PC-3 (cell line): ENCODE results near the gene SDC4. TPM values are rescaled to one million over a fixed set of nuclear protein-coding genes. Genes with fewer than 3 reads are reported as not detected.

Experiments
- ATAC-seq: fragments of 200-7000 bp; cut with Tn5 transposase; 2 replicates; pipeline ENCODE4 v1.9.1; 2020; ENCODE audit warnings: mild to moderate bottlenecking, moderate library complexity
- BruUV-seq: library from RNA; stranded (reverse); fragments of 400-500 nt; replicated peaks from 2 replicates; lab custom pipeline; 2021; lab: Mats Ljungman, UMichigan
- CTCF ChIA-PET: fragments of 300-600 bp; sonication (Branson Sonifier 250); formaldehyde crosslinking; loops from one replicate; lab custom pipeline; 2022; ENCODE audit warnings: antibody characterized with exemption; lab: Charles Lee
- POLR2A ChIA-PET: fragments of 300-600 bp; sonication (Branson Sonifier 250); formaldehyde crosslinking; loops from one replicate; lab custom pipeline; 2022; ENCODE audit warnings: antibody characterized with exemption; ENCODE audit not compliant: unreplicated experiment; lab: Charles Lee
- DNase-seq: peaks from one replicate; pipeline ENCODE4 v3.0.0-alpha.2; 2015
- H2AFZ ChIP-seq: fragments of 300-600 bp; sonication (generic); 2 replicates; pipeline ENCODE4 v1.6.0; 2016; ENCODE audit warnings: antibody characterized with exemption, low read length
- H3F3A ChIP-seq: fragments of 300-600 bp; sonication (generic); one replicate; pipeline ENCODE4 v1.6.0; 2017; ENCODE audit warnings: antibody characterized with exemption, low read length, control low read depth, mild to moderate bottlenecking; ENCODE audit not compliant: unreplicated experiment
- H3K27ac ChIP-seq: fragments of 300-600 bp; sonication (generic); 2 replicates; pipeline ENCODE4 v1.5.1; 2016; ENCODE audit warnings: mild to moderate bottlenecking, low read length
- H3K27me3 ChIP-seq: fragments of 300-600 bp; sonication (generic); 2 replicates; pipeline ENCODE4 v1.6.1; 2016; ENCODE audit warnings: low read length, mixed read lengths
- H3K36me3 ChIP-seq: fragments of 300-600 bp; sonication (generic); 2 replicates; pipeline ENCODE4 v1.6.1; 2016; ENCODE audit warnings: low read depth, mixed run types, low read length, mixed read lengths
- H3K4me1 ChIP-seq: fragments of 300-600 bp; sonication (generic); 2 replicates; pipeline ENCODE4 v1.5.1; 2016; ENCODE audit warnings: low read length; ENCODE audit not compliant: insufficient read depth
- H3K4me2 ChIP-seq: fragments of 300-600 bp; sonication (generic); 2 replicates; pipeline ENCODE4 v1.6.0; 2016; ENCODE audit warnings: low read length
- H3K4me3 ChIP-seq: fragments of 300-600 bp; sonication (generic); 2 replicates; pipeline ENCODE4 v1.5.1; 2016; ENCODE audit warnings: mild to moderate bottlenecking, low read length, mixed read lengths
- H3K79me2 ChIP-seq: fragments of 300-600 bp; sonication (generic); 2 replicates; pipeline ENCODE4 v1.6.1; 2017; ENCODE audit warnings: low read length, mixed read lengths
- H3K9ac ChIP-seq: fragments of 300-600 bp; sonication (generic); 2 replicates; pipeline ENCODE4 v1.6.0; 2016; ENCODE audit warnings: mild to moderate bottlenecking, low read length
- H3K9me2 ChIP-seq: fragments of 300-600 bp; sonication (generic); replicated peaks from 2 replicates; pipeline ENCODE4 v1.6.1; 2016; ENCODE audit warnings: mixed run types, low read length, mixed read lengths
- H3K9me3 ChIP-seq: fragments of 300-600 bp; sonication (generic); 2 replicates; pipeline ENCODE4 v1.6.1; 2016; ENCODE audit warnings: low read length, mixed read lengths
- H4K20me1 ChIP-seq: fragments of 300-600 bp; sonication (generic); 2 replicates; pipeline ENCODE4 v1.6.1; 2016; ENCODE audit warnings: low read length, mixed read lengths
- EZH2 ChIP-seq: fragments of 300-600 bp; sonication (generic); IDR thresholded peaks from one replicate; pipeline ENCODE4 v1.6.1; 2017; ENCODE audit warnings: antibody characterized with exemption, mild to moderate bottlenecking, low read length; ENCODE audit not compliant: unreplicated experiment
- EZH2phosphoT487 ChIP-seq: fragments of 300-600 bp; sonication (generic); IDR thresholded peaks from 2 replicates; pipeline ENCODE4 v1.6.1; 2018; ENCODE audit warnings: mild to moderate bottlenecking, antibody characterized with exemption, low read length, borderline replicate concordance
- intact Hi-C: fragments of 100-400 bp; cut with micrococcal nuclease; formaldehyde crosslinking; loops from 2 replicates; pipeline ENCODE4 v1.9.0; 2023
- total RNA-seq: library from RNA; depleted of rRNA; stranded (reverse); fragments of >200 nt; gene quantifications from 2 replicates; pipeline ENCODE4 v1.2.3, GENCODE V29; 2014
- TF ChIP-seq, protein P1 (sequence below): fragments of 300-600 bp; sonication (generic); conservative IDR thresholded peaks from 2 replicates; pipeline ENCODE4 v1.5.1; 2017; ENCODE audit warnings: antibody characterized with exemption, low read depth, mild to moderate bottlenecking, low read length

Gene SDC4
- total RNA-seq, 1 experiment from 2014 or later = 134 TPM

DNA sequence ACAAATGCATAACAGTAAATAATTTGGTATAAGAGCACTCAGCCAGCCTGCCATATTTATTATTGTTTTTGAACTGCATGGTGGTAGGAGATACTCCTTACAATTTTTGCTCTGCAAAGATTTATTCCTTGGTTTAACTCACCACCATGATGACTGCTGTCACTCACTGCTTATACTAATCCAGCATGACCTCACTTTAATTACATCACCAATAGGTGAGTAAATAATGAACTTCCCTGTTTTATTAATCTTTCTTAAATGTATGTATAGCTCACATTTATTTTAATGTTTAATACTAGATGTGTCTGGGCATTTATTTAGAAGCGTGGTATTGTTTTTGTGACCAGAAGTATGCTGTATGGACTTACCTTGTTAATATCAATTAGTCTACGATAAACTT, 42.7 kb upstream of the SDC4 start:
- Histone ChIP-seq H3K27me3 (no peaks in the 10 kb centered on the region), H3K9me3 (no peaks in the 10 kb centered on the region), H3K9me2 (no peaks in the 10 kb centered on the region), H3K79me2 (no peaks in the 10 kb centered on the region), H3K4me2 (no peak overlapping the region), H3K36me3 (no peaks in the 10 kb centered on the region), H4K20me1 (no peaks in the 10 kb centered on the region), H3K27ac (no peak overlapping the region), H3K9ac (no peak overlapping the region), H3K4me3 (no peak overlapping the region), H3K4me1 (peaks cover 8% of the 10 kb centered on the region), H2AFZ (no peak overlapping the region), H3F3A (no peaks in the 10 kb centered on the region)
- POLR2A ChIA-PET = no interaction called here
- BruUV-seq = no TSS peak
- no peak for DNase-seq
- no peak for TF ChIP-seq EZH2phosphoT487
- TF ChIP-seq, protein P1, sequence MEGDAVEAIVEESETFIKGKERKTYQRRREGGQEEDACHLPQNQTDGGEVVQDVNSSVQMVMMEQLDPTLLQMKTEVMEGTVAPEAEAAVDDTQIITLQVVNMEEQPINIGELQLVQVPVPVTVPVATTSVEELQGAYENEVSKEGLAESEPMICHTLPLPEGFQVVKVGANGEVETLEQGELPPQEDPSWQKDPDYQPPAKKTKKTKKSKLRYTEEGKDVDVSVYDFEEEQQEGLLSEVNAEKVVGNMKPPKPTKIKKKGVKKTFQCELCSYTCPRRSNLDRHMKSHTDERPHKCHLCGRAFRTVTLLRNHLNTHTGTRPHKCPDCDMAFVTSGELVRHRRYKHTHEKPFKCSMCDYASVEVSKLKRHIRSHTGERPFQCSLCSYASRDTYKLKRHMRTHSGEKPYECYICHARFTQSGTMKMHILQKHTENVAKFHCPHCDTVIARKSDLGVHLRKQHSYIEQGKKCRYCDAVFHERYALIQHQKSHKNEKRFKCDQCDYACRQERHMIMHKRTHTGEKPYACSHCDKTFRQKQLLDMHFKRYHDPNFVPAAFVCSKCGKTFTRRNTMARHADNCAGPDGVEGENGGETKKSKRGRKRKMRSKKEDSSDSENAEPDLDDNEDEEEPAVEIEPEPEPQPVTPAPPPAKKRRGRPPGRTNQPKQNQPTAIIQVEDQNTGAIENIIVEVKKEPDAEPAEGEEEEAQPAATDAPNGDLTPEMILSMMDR = no peak
- TF ChIP-seq EZH2 = no peak
- no peak for ATAC-seq
- CTCF ChIA-PET = no interaction called here
- intact Hi-C loops = no loop called here

DNA sequence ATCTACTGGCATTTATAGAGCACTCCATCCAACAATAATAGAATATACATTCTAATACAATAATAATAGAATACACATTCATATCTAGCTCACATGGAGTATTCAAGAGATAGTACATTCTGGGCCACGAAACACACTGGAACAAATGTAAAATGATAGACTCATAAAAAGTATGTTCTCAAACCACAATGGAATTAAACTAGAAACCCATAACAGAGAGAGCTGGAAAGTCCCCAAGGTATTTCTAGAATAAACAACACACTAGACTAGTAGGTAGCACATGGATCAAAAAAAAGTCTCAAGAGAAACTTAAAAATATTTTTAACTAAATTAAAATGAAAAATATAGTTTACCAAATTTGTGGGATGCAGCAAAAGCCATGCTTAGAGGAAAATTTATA, 39.0 kb upstream of the SDC4 start:
- Histone ChIP-seq H3K9ac (no peak overlapping the region), H3K9me3 (no peaks in the 10 kb centered on the region), H4K20me1 (no peaks in the 10 kb centered on the region), H3K79me2 (no peaks in the 10 kb centered on the region), H3K4me3 (no peak overlapping the region), H2AFZ (no peak overlapping the region), H3K27ac (no peak overlapping the region), H3K9me2 (no peaks in the 10 kb centered on the region), H3K4me2 (no peak overlapping the region), H3K27me3 (no peaks in the 10 kb centered on the region), H3K36me3 (no peaks in the 10 kb centered on the region), H3F3A (peaks cover 7% of the 10 kb centered on the region), H3K4me1 (peaks cover 29% of the 10 kb centered on the region)
- TF ChIP-seq EZH2phosphoT487 = no peak
- ChIA-PET CTCF (interaction anchor here (0.7 kb wide), 1 partner anchor 18 kb away, joined by 3 read pairs; no protein-coding TSS in a partner anchor), POLR2A (no interaction called here)
- intact Hi-C loops = no loop called here
- ATAC-seq = no peak
- no TSS peak for BruUV-seq
- no peak for DNase-seq

DNA sequence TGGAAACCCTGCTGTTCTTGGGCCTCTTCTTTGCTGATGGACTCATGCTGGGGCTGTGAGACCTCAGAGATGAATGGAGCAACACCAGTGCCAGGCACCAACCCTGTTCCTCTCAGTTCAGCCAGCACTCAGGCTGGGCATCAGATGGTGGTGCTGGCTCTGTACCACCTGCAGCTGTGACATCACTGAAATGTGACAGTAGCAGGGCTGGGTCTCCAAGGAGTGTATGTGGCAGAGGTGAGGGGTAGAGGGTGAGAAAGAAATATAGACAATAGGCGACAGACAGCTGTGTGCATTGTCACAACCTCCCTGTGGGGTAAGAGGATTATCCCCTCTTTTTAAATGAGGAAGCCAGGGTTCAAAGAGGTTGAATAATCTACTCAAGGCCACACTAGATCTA, 30.0 kb upstream of the SDC4 start, which contains the start of gene TP53TG5:
TP53TG5 (minus strand) TSS at position 135 of the 400 bp plus-strand sequence; CDS start at position 46, 89 bp downstream.
- no peak within 1 kb of the TSS for H3K9ac ChIP-seq
- no TSS peak for BruUV-seq
- H3K27ac ChIP-seq = no peak within 1 kb of the TSS
- intact Hi-C loops = no loop called here
- H2AFZ ChIP-seq = no peak within 1 kb of the TSS
- no peaks in the 10 kb centered on the region for H3K27me3 ChIP-seq
- no peak within 1 kb of the TSS for H3K4me3 ChIP-seq
- peaks cover 8% of the 10 kb centered on the region for H3F3A ChIP-seq
- no peak within 1 kb of the TSS for H3K4me2 ChIP-seq
- no peaks in the 10 kb centered on the region for H3K79me2 ChIP-seq
- H3K9me3 ChIP-seq = no peaks in the 10 kb centered on the region
- H3K36me3 ChIP-seq = peaks cover 5% of the 10 kb centered on the region; the same call in 1 of the 2 replicates
- no peak for DNase-seq
- POLR2A ChIA-PET = no interaction called here
- H3K9me2 ChIP-seq = no peaks in the 10 kb centered on the region
- CTCF ChIA-PET = no interaction called here
- TF ChIP-seq EZH2phosphoT487 = no peak
- TF ChIP-seq EZH2 = no peak
- TF ChIP-seq, protein P1 = no peak
- H3K4me1 ChIP-seq = peaks cover 10% of the 10 kb centered on the region
- no peaks in the 10 kb centered on the region for H4K20me1 ChIP-seq
- ATAC-seq = no peak
